OCI-LY3 (cell line): ENCODE measurements around the gene SLC30A1.

ENCODE experiments used
- H2AFZ ChIP-seq: fragments of 200-600, 300-600 bp; shearing (Covaris generic); 2 replicates; pipeline ENCODE4 v1.6.0; 2014; ENCODE audit warnings: antibody characterized with exemption, low read depth, low read length
- H3K27ac ChIP-seq: fragments of 200-600, 300-600 bp; sonication (generic); 2 replicates; pipeline ENCODE4 v1.5.1; 2014; ENCODE audit warnings: mild to moderate bottlenecking, low read length, moderate library complexity, mixed read lengths
- H3K27me3 ChIP-seq: fragments of 200-600, 300-600 bp; sonication (generic); 2 replicates; pipeline ENCODE4 v1.6.1; 2014; ENCODE audit warnings: low read depth, low read length, mixed read lengths
- H3K36me3 ChIP-seq: fragments of 200-600, 300-600 bp; sonication (generic); replicated peaks from 2 replicates; pipeline ENCODE3; 2014; ENCODE audit warnings: low read depth, low read length, mixed read lengths
- H3K4me1 ChIP-seq: fragments of 300-600, 200-600 bp; sonication (generic); 2 replicates; pipeline ENCODE4 v1.6.1; 2014; ENCODE audit warnings: low read length, mixed read lengths
- H3K4me2 ChIP-seq: fragments of 200-600, 300-600 bp; sonication (generic); 2 replicates; pipeline ENCODE4 v1.6.1; 2014; ENCODE audit warnings: low read length, mixed read lengths
- H3K4me3 ChIP-seq: fragments of 300-600, 200-600 bp; sonication (generic); 2 replicates; pipeline ENCODE4 v1.5.1; 2014; ENCODE audit warnings: antibody characterized with exemption, mild to moderate bottlenecking, low read length, moderate library complexity
- H3K79me2 ChIP-seq: fragments of 300-600, 200-600 bp; shearing (Covaris generic); 2 replicates; pipeline ENCODE4 v1.6.1; 2014; ENCODE audit warnings: mild to moderate bottlenecking, low read length, mixed read lengths
- H3K9ac ChIP-seq: fragments of 300-600, 200-600 bp; shearing (Covaris generic); 2 replicates; pipeline ENCODE4 v1.6.0; 2014; ENCODE audit warnings: mild to moderate bottlenecking, low read length, moderate library complexity
- H3K9me3 ChIP-seq: fragments of 200-600, 300-600 bp; shearing (Covaris generic); 2 replicates; pipeline ENCODE4 v1.6.1; 2014; ENCODE audit warnings: low read length, mixed read lengths; ENCODE audit not compliant: insufficient read depth
- H4K20me1 ChIP-seq: fragments of 200-600, 300-600 bp; sonication (generic); 2 replicates; pipeline ENCODE4 v1.6.1; 2016; ENCODE audit warnings: low read length, mixed read lengths; ENCODE audit not compliant: insufficient read depth
- CTCF ChIP-seq: fragments of 200-600, 300-600 bp; sonication (generic); IDR thresholded peaks from 2 replicates; pipeline ENCODE4 v1.5.1; 2014; ENCODE audit warnings: antibody characterized with exemption, low read length, low read depth
- EZH2phosphoT487 ChIP-seq: fragments of 200-600 bp; shearing (Covaris generic); IDR thresholded peaks from 2 replicates; pipeline ENCODE4 v1.6.1; 2018; ENCODE audit warnings: antibody characterized with exemption, mixed run types, low read depth

Gene SLC30A1

GRCh38 chr1:211527006-211527405 is 52.0 kb downstream of the SLC30A1 start:
- Histone ChIP-seq H3K36me3 (no peaks in the 10 kb centered on the region), H4K20me1 (no peaks in the 10 kb centered on the region), H3K9me3 (no peaks in the 10 kb centered on the region), H3K9ac (no peak overlapping the region; the same call in 1 of the 2 replicates), H3K4me2 (peak overlapping the region; percentile 84), H3K27me3 (peaks cover 29% of the 10 kb centered on the region), H2AFZ (0 out of 2 replicates have a peak overlapping the region, but pooled peaks have one; percentile 3), H3K79me2 (no peaks in the 10 kb centered on the region), H3K4me3 (peak overlapping the region; percentile 39; the same call in 1 of the 2 replicates), H3K4me1 (peaks cover 31% of the 10 kb centered on the region), H3K27ac (no peak overlapping the region)
- TF ChIP-seq EZH2phosphoT487 (no peak), CTCF (no peak)

GRCh38 chr1:211526101-211526500 is 52.9 kb downstream of the SLC30A1 start:
- Histone ChIP-seq H3K27ac (no peak overlapping the region), H3K4me1 (peaks cover 31% of the 10 kb centered on the region), H3K4me3 (no peak overlapping the region), H3K9ac (no peak overlapping the region), H3K79me2 (no peaks in the 10 kb centered on the region), H3K9me3 (no peaks in the 10 kb centered on the region), H3K36me3 (no peaks in the 10 kb centered on the region), H4K20me1 (no peaks in the 10 kb centered on the region), H2AFZ (no peak overlapping the region), H3K4me2 (no peak overlapping the region), H3K27me3 (peaks cover 30% of the 10 kb centered on the region)
- TF ChIP-seq CTCF, result no peak
- TF ChIP-seq EZH2phosphoT487, result no peak

GRCh38 chr1:211525101-211525676 is 53.8 kb downstream of the SLC30A1 start:
- no peaks in the 10 kb centered on the region for H3K79me2 ChIP-seq

GRCh38 chr1:211524521-211524920 is 54.4 kb downstream of the SLC30A1 start:
- H3K9me3 ChIP-seq, result no peaks in the 10 kb centered on the region
- peaks cover 24% of the 10 kb centered on the region for H3K27me3 ChIP-seq
- TF ChIP-seq EZH2phosphoT487 (no peak), CTCF (no peak)
- no peak overlapping the region for H3K9ac ChIP-seq
- no peak overlapping the region for H3K4me3 ChIP-seq
- H3K27ac ChIP-seq, result no peak overlapping the region
- no peaks in the 10 kb centered on the region for H3K79me2 ChIP-seq
- H3K4me1 ChIP-seq, result peaks cover 39% of the 10 kb centered on the region
- H4K20me1 ChIP-seq, result no peaks in the 10 kb centered on the region
- no peaks in the 10 kb centered on the region for H3K36me3 ChIP-seq
- H3K4me2 ChIP-seq, result no peak overlapping the region
- H2AFZ ChIP-seq, result no peak overlapping the region

More at GRCh38 chr1:211525101-211525676, 53.8 kb downstream of the SLC30A1 start:
- Histone ChIP-seq H2AFZ (no peak overlapping the region), H3K9me3 (no peaks in the 10 kb centered on the region), H3K27ac (no peak overlapping the region), H3K27me3 (peaks cover 31% of the 10 kb centered on the region), H3K4me3 (no peak overlapping the region), H3K9ac (no peak overlapping the region), H3K4me2 (no peak overlapping the region), H4K20me1 (no peaks in the 10 kb centered on the region), H3K4me1 (peaks cover 35% of the 10 kb centered on the region), H3K36me3 (no peaks in the 10 kb centered on the region)
- TF ChIP-seq EZH2phosphoT487 (no peak), CTCF (no peak)
